ENCODE results near the gene EFCAB6. TPM values are rescaled to one million over a fixed set of nuclear protein-coding genes. Genes with fewer than 3 reads are reported as not detected.

Gene EFCAB6
- total and polyA plus RNA-seq, 2 of the 4 experiments (the other 2 are of a cell fraction) = 0.44 to 1.1 TPM

- Histone ChIP-seq H2BK5ac (ENCODE audit: low read depth, low read length, poor library complexity, severe bottlenecking) (no peak overlapping the region), H3K18ac (ENCODE audit: low read depth, low read length) (no peak overlapping the region), H3K14ac (replicated peaks; ENCODE audit: low read depth, low read length) (no peak overlapping the region), H3K36me3 (ENCODE audit: control insufficient read depth, insufficient read depth, low read length) (no peaks in the 10 kb centered on the region), H2AFZ (replicated peaks; ENCODE audit: low read length, poor library complexity) (no peak overlapping the region), H4K20me1 (ENCODE audit: insufficient read depth, low read length) (no peaks in the 10 kb centered on the region), H2AK5ac (ENCODE audit: low read depth, low read length) (no peak overlapping the region), H3K4ac (ENCODE audit: low read depth, low read length) (no peak overlapping the region), H3K27me3 (ENCODE audit: control insufficient read depth, insufficient read depth, low read length) (peaks cover 2% of the 10 kb centered on the region; the same call in 1 of the 2 replicates), H3K79me1 (ENCODE audit: low read depth in 1 of 2, low read length in 2 of 2) (no peaks in the 10 kb centered on the region), H3K9me1 (ENCODE audit: insufficient read depth, low read length) (no peaks in the 10 kb centered on the region), H3K23ac (ENCODE audit: low read depth, low read length) (no peak overlapping the region), H3K9ac (ENCODE audit: low read depth, low read length) (no peak overlapping the region), H3K9me3 (ENCODE audit: control insufficient read depth, insufficient read depth, low read length) (no peaks in the 10 kb centered on the region), H2BK20ac (ENCODE audit: low read depth, low read length) (no peak overlapping the region), H3K4me3 (ENCODE audit: insufficient read depth, low read depth, low read length) (no peak overlapping the region), H2BK15ac (ENCODE audit: low read depth, low read length) (no peak overlapping the region), H3K56ac (ENCODE audit: extremely low read depth, insufficient read depth, low read length) (no peak overlapping the region), H3K27ac (ENCODE audit: insufficient read depth, low read length) (no peak overlapping the region), H4K5ac (ENCODE audit: low read depth, low read length) (no peak overlapping the region), H3K4me1 (ENCODE audit: control insufficient read depth, insufficient read depth, low read length) (no peaks in the 10 kb centered on the region), H2AK9ac (replicated peaks; ENCODE audit: low read depth, low read length, poor library complexity) (no peak overlapping the region), H4K8ac (ENCODE audit: low read depth in 2 of 2, low read length in 2 of 2) (no peak overlapping the region), H2BK120ac (ENCODE audit: low read depth, low read length) (no peak overlapping the region), H4K91ac (ENCODE audit: insufficient read depth, low read depth, low read length) (no peak overlapping the region), H3K4me2 (ENCODE audit: low read depth, low read length) (no peak overlapping the region)
- TF ChIP-seq CHD1 (IDR thresholded peaks at IDR 0.05; ENCODE audit: low read depth, low read length) (no peak), FOS (IDR thresholded peaks at IDR 0.05; ENCODE audit: low read depth, low read length) (no peak), RFX5 (IDR thresholded peaks at IDR 0.05; ENCODE audit: low read depth, low read length) (no peak), NFE2L2 (IDR thresholded peaks at IDR 0.05; ENCODE audit: low read depth, low read length) (no peak), MAFK (IDR thresholded peaks at IDR 0.05; ENCODE audit: low read depth, low read length) (no peak), POLR2A (IDR thresholded peaks at IDR 0.05; ENCODE audit: low read depth, low read length) (no peak), SMC3 (IDR thresholded peaks at IDR 0.05; ENCODE audit: low read depth, low read length) (no peak), RAD21 (IDR thresholded peaks at IDR 0.05; ENCODE audit: low read length) (no peak), MXI1 (IDR thresholded peaks at IDR 0.05; ENCODE audit: borderline replicate concordance, low read depth, low read length) (no peak), CTCF (conservative IDR thresholded peaks at IDR 0.05; ENCODE audit: low read depth, low read length) (no peak), CEBPB (IDR thresholded peaks at IDR 0.05; ENCODE audit: low read depth, low read length) (no peak), ELK1 (IDR thresholded peaks at IDR 0.05; ENCODE audit: borderline replicate concordance, low read depth, low read length) (no peak), USF2 (IDR thresholded peaks at IDR 0.05; ENCODE audit: low read depth, low read length) (no peak), RCOR1 (IDR thresholded peaks at IDR 0.05; ENCODE audit: insufficient replicate concordance, low read length) (no peak), MAZ (IDR thresholded peaks at IDR 0.05; ENCODE audit: borderline replicate concordance, low read depth, low read length) (no peak)
- WGBS, 2 experiments (ENCODE audit: extremely low coverage in 2 of 2, insufficient read length in 1 of 2) = no CpG with 5 or more reads among the region's 2 CpGs
- in situ Hi-C loops (cut with MboI; ENCODE audit: low sequenced_read_pairs) (no loop called here), dilution Hi-C loops (cut with HindIII; ENCODE audit: low sequenced_read_pairs, unreplicated experiment) (no loop called here), intact Hi-C loops (cut with micrococcal nuclease) (no loop called here)
- DNase-seq = no peak
- no peak for ATAC-seq (ENCODE audit: low read depth)
- ChIA-PET CTCF (interaction anchor here (1.1 kb wide), 1 partner anchor 10 kb away, joined by 4 read pairs; no protein-coding TSS in a partner anchor), POLR2A (ENCODE audit: unreplicated experiment) (no interaction called here)
- no TSS peak for BruUV-seq (replicated peaks)
Observed at GRCh38 chr22:43704051-43704450, 108.1 kb downstream of the EFCAB6 start.
